Ovary (tissue), 3 donors: ENCODE data around the gene CDK5R2.

Experiments
- CTCF ChIP-seq, 3 donors: fragments of 450-650 bp in 2 of 3; fragments of 200-600 bp in 1 of 3; IDR thresholded peaks; one replicate each; pipeline versions ENCODE4 v1.5.1 to v1.8.0; 2016 to 2022; ENCODE audit warnings: antibody characterized with exemption in 3 of 3, mild to moderate bottlenecking in 1 of 3
- EP300 ChIP-seq: sonication (generic); formaldehyde crosslinking; IDR thresholded peaks from one replicate; pipeline ENCODE4 v1.6.1; 2017; ENCODE audit warnings: antibody characterized with exemption
- POLR2A ChIP-seq: fragments of 450-650 bp; IDR thresholded peaks from one replicate; pipeline ENCODE4 v1.6.1; 2017; ENCODE audit warnings: antibody characterized with exemption, mild to moderate bottlenecking, moderate library complexity
- donor health status: DM: no; HTN: no; CAD: no.

GRCh38 chr2:218959761-218960308, 369 bp downstream of the CDK5R2 start:
- TF ChIP-seq CTCF (IDR thresholded peaks at IDR 0.05) (no peak), EP300 (no peak), POLR2A (no peak)
